Measurements from ENCODE around the gene ANXA8.
"Not testable (repeated sequence)": the region's sequence is repeated elsewhere in the genome, so short reads cannot be mapped to it uniquely, and the experiment has no call there.

ANXA8 gene, protein sequence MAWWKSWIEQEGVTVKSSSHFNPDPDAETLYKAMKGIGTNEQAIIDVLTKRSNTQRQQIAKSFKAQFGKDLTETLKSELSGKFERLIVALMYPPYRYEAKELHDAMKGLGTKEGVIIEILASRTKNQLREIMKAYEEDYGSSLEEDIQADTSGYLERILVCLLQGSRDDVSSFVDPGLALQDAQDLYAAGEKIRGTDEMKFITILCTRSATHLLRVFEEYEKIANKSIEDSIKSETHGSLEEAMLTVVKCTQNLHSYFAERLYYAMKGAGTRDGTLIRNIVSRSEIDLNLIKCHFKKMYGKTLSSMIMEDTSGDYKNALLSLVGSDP

GRCh38 chr10:47483923-47484322 is at the start of gene ANXA8:
Gene ANXA8 (minus strand): TSS chr10:47484115. CDS start chr10:47483933, 182 bp downstream.
- H3K4me1 ChIP-seq (ENCODE audit: control insufficient read depth, insufficient read depth, low read length); H3K9me3 ChIP-seq (ENCODE audit: control insufficient read depth, low read length); H3K9ac ChIP-seq (ENCODE audit: low read length); H3K4me3 ChIP-seq (ENCODE audit: low read length); H3K36me3 ChIP-seq (ENCODE audit: control insufficient read depth, insufficient read depth, low read length, severe bottlenecking); H3K27me3 ChIP-seq (replicated peaks; ENCODE audit: control insufficient read depth, insufficient read depth, low read length); DNase-seq (ENCODE audit: low read depth): not testable (repeated sequence)

- H3K9ac ChIP-seq (ENCODE audit: low read length); H3K27me3 ChIP-seq (replicated peaks; ENCODE audit: control insufficient read depth, insufficient read depth, low read length); H3K9me3 ChIP-seq (ENCODE audit: control insufficient read depth, low read length); H3K4me1 ChIP-seq (ENCODE audit: control insufficient read depth, insufficient read depth, low read length); DNase-seq (ENCODE audit: low read depth); H3K4me3 ChIP-seq (ENCODE audit: low read length); H3K36me3 ChIP-seq (ENCODE audit: control insufficient read depth, insufficient read depth, low read length, severe bottlenecking): not testable (repeated sequence)
These were observed 39.6 kb upstream of the ANXA8 start, which contains the start of gene AGAP9 for GRCh38 chr10:47523475-47523874. Gene AGAP9 (minus strand): TSS chr10:47523638. CDS start chr10:47523526, 112 bp downstream.

GRCh38 chr10:47502313-47502712 is 18.4 kb upstream of the ANXA8 start:
- not testable (repeated sequence) for H3K36me3 ChIP-seq (ENCODE audit: control insufficient read depth, insufficient read depth, low read length, severe bottlenecking); H3K9ac ChIP-seq (ENCODE audit: low read length); H3K4me3 ChIP-seq (ENCODE audit: low read length); H3K27me3 ChIP-seq (replicated peaks; ENCODE audit: control insufficient read depth, insufficient read depth, low read length); H3K9me3 ChIP-seq (ENCODE audit: control insufficient read depth, low read length); DNase-seq (ENCODE audit: low read depth); H3K4me1 ChIP-seq (ENCODE audit: control insufficient read depth, insufficient read depth, low read length)

GRCh38 chr10:47494226-47494625 is 10.3 kb upstream of the ANXA8 start:
- H3K36me3 ChIP-seq (ENCODE audit: control insufficient read depth, insufficient read depth, low read length, severe bottlenecking); H3K27me3 ChIP-seq (replicated peaks; ENCODE audit: control insufficient read depth, insufficient read depth, low read length); H3K9ac ChIP-seq (ENCODE audit: low read length); DNase-seq (ENCODE audit: low read depth); H3K4me1 ChIP-seq (ENCODE audit: control insufficient read depth, insufficient read depth, low read length); H3K4me3 ChIP-seq (ENCODE audit: low read length); H3K9me3 ChIP-seq (ENCODE audit: control insufficient read depth, low read length): not testable (repeated sequence)

DNA sequence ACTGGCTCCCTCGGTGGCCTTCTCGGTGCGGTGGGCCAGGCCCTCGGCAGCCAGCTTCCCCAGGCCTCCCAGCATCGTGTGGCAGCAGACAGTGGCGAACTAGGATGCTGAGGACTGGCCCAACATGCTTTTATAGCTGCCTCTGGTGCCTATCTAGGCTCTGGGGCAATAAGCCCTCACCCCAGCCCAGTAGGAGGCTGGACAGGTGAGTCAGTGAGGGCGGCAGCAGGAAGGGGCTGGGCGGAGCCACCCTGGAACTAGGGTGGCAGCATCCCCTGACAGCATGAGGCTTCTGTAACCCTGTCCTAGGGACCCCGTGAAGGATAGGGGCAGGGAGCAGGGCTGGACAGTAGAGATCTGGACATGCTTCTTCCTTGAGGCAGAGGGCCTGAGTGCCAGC is 7.7 kb upstream of the ANXA8 start, which contains the start of gene FAM25G:
FAM25G (minus strand) TSS at position 101 of the 400 bp plus-strand sequence; CDS start at position 75, 26 bp downstream.
- not testable (repeated sequence) for H3K36me3 ChIP-seq (ENCODE audit: control insufficient read depth, insufficient read depth, low read length, severe bottlenecking); H3K9me3 ChIP-seq (ENCODE audit: control insufficient read depth, low read length); H3K27me3 ChIP-seq (replicated peaks; ENCODE audit: control insufficient read depth, insufficient read depth, low read length); H3K4me1 ChIP-seq (ENCODE audit: control insufficient read depth, insufficient read depth, low read length); DNase-seq (ENCODE audit: low read depth); H3K4me3 ChIP-seq (ENCODE audit: low read length); H3K9ac ChIP-seq (ENCODE audit: low read length)

DNA sequence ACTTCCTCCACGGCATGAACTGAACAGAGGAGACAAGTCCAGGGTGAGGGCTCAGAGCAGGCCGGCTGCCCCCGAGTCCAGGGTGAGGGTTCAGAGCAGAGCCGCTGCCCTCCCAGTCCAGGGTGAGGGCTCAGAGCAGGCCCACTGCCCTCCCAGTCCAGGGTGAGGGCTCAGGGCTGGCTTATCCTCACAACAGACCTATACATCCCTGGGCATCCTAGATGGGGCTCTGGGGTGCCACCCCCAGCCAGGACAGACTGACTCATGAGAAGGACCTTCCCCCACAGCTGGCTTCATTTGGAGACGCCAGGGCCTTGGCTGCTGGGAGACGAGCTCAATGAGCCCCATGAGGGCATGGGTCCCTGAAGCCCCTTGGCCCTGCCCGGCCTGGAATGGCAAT is 5.7 kb upstream of the ANXA8 start:
- not testable (repeated sequence) for H3K9ac ChIP-seq (ENCODE audit: low read length); H3K36me3 ChIP-seq (ENCODE audit: control insufficient read depth, insufficient read depth, low read length, severe bottlenecking); H3K4me3 ChIP-seq (ENCODE audit: low read length); H3K9me3 ChIP-seq (ENCODE audit: control insufficient read depth, low read length); DNase-seq (ENCODE audit: low read depth); H3K27me3 ChIP-seq (replicated peaks; ENCODE audit: control insufficient read depth, insufficient read depth, low read length); H3K4me1 ChIP-seq (ENCODE audit: control insufficient read depth, insufficient read depth, low read length)

DNA sequence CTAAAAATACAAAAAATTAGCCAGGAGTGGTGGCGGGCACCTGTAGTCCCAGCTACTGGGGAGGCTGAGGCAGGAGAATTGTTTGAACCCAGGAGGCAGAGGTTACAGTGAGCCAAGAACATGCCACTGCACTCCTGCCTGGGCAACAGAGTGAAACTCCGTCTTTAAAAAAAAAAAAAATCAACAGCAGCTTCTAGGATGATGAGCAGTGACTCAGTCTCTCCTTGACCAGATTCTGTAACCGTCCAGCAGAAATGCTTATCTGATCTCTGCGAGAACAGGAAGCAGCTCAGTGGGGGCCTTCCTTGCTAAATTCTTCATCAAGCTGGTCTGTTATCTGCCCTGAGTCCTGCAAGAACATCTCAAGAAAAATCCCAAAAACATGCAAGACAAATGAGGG is 2.0 kb upstream of the ANXA8 start:
- H3K9ac ChIP-seq (ENCODE audit: low read length); H3K4me1 ChIP-seq (ENCODE audit: control insufficient read depth, insufficient read depth, low read length); H3K36me3 ChIP-seq (ENCODE audit: control insufficient read depth, insufficient read depth, low read length, severe bottlenecking); H3K27me3 ChIP-seq (replicated peaks; ENCODE audit: control insufficient read depth, insufficient read depth, low read length); H3K4me3 ChIP-seq (ENCODE audit: low read length); H3K9me3 ChIP-seq (ENCODE audit: control insufficient read depth, low read length): not testable (repeated sequence)
- DNase-seq (ENCODE audit: low read depth) = peak; percentile 51

GRCh38 chr10:47484786-47485185 is 871 bp upstream of the ANXA8 start:
- not testable (repeated sequence) for H3K36me3 ChIP-seq (ENCODE audit: control insufficient read depth, insufficient read depth, low read length, severe bottlenecking); H3K4me3 ChIP-seq (ENCODE audit: low read length); H3K27me3 ChIP-seq (replicated peaks; ENCODE audit: control insufficient read depth, insufficient read depth, low read length); H3K9ac ChIP-seq (ENCODE audit: low read length); DNase-seq (ENCODE audit: low read depth); H3K9me3 ChIP-seq (ENCODE audit: control insufficient read depth, low read length); H3K4me1 ChIP-seq (ENCODE audit: control insufficient read depth, insufficient read depth, low read length)

DNA sequence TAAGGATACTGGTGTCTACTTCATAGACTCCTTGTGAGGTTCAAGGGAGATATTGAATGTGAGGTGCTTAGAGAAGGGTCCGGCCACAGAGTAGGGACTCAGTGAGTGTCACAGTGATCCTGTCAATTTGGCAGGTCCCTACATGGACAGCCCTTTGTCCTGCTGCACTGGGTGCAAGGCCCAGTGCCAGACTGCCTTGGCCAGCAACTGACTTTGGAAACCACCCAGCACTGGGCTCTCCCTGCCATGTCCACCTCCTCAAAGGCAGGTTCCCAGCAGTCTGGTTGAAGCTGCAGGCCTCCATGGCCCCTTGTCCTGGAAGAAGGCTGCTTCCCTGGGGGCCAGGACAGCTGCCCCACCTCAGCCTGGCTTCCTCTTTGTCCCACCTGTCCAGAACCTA is 1.5 kb downstream of the ANXA8 start:
- H3K4me3 ChIP-seq (ENCODE audit: low read length); H3K27me3 ChIP-seq (replicated peaks; ENCODE audit: control insufficient read depth, insufficient read depth, low read length): not testable (repeated sequence)

DNA sequence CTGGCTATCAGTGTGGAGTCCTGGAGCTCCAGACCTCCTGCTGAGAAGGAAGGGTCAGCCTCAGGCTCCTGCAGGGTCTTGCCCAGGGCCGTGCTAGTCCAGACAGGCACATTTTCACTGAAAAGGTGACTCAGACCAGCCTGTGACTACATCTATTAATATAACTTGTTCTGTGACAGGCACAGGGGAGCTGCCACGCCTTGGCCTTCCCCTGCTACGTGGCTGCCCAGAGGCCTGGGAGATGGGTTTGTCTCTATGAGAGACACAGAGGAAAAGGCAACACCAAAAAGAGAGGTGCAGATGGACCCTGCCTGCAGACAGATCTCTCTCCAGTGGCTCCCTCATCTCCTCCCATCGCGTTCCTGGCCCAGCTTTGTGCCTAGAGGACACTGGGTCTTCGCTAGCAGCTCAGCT is 2.1 kb downstream of the ANXA8 start:
- not testable (repeated sequence) for H3K27me3 ChIP-seq (replicated peaks; ENCODE audit: control insufficient read depth, insufficient read depth, low read length); DNase-seq (ENCODE audit: low read depth); H3K4me1 ChIP-seq (ENCODE audit: control insufficient read depth, insufficient read depth, low read length)

More for the DNA sequence above, 1.5 kb downstream of the ANXA8 start:
- not testable (repeated sequence) for H3K36me3 ChIP-seq (ENCODE audit: control insufficient read depth, insufficient read depth, low read length, severe bottlenecking); H3K9ac ChIP-seq (ENCODE audit: low read length); DNase-seq (ENCODE audit: low read depth); H3K9me3 ChIP-seq (ENCODE audit: control insufficient read depth, low read length); H3K4me1 ChIP-seq (ENCODE audit: control insufficient read depth, insufficient read depth, low read length)

GRCh38 chr10:47481182-47481766 is 2.6 kb downstream of the ANXA8 start:
- H3K4me1 ChIP-seq (ENCODE audit: control insufficient read depth, insufficient read depth, low read length); H3K9me3 ChIP-seq (ENCODE audit: control insufficient read depth, low read length); H3K27me3 ChIP-seq (replicated peaks; ENCODE audit: control insufficient read depth, insufficient read depth, low read length); H3K4me3 ChIP-seq (ENCODE audit: low read length); H3K9ac ChIP-seq (ENCODE audit: low read length); H3K36me3 ChIP-seq (ENCODE audit: control insufficient read depth, insufficient read depth, low read length, severe bottlenecking): not testable (repeated sequence)
- peak; percentile 5 for DNase-seq (ENCODE audit: low read depth)

More for the DNA sequence above, 2.1 kb downstream of the ANXA8 start:
- H3K9ac ChIP-seq (ENCODE audit: low read length); H3K4me3 ChIP-seq (ENCODE audit: low read length); H3K36me3 ChIP-seq (ENCODE audit: control insufficient read depth, insufficient read depth, low read length, severe bottlenecking); H3K9me3 ChIP-seq (ENCODE audit: control insufficient read depth, low read length): not testable (repeated sequence)
